Measurements from ENCODE around the gene PRRX2. TPM values are rescaled to one million over a fixed set of nuclear protein-coding genes. Genes with fewer than 3 reads are reported as not detected.
A peak's percentile ranks its signal among the peaks of the same experiment; 100 is the strongest.

PRRX2 gene
- total RNA-seq, 4 donors from 2014 or later = 2.9 to 10.6 (median 8.1) TPM

DNA sequence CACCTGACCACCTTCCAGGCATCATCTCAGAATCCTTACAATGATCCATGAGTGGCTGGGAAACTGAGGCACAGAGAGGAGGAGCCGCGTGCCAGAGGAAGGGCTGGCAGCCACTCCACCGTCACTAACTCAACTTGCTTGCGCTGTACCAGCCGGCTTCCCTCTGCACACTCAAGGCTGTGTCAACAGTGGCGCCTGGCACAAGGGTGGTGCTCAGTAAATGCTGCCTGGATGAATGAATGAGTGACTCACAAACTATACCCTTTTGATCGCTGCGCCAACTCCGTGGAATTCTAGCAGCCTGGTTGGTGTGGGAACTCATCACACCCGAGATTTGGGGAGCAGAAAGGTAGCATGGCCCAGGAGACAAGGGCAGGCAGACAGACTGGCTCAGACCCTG is 21.9 kb downstream of the PRRX2 start:
- WGBS, 2 donors = 80 to 87% methylated on average over 10 of the region's 10 CpGs
- no peak for TF ChIP-seq POLR2A (IDR thresholded peaks at IDR 0.05)
- TF ChIP-seq, protein P1, sequence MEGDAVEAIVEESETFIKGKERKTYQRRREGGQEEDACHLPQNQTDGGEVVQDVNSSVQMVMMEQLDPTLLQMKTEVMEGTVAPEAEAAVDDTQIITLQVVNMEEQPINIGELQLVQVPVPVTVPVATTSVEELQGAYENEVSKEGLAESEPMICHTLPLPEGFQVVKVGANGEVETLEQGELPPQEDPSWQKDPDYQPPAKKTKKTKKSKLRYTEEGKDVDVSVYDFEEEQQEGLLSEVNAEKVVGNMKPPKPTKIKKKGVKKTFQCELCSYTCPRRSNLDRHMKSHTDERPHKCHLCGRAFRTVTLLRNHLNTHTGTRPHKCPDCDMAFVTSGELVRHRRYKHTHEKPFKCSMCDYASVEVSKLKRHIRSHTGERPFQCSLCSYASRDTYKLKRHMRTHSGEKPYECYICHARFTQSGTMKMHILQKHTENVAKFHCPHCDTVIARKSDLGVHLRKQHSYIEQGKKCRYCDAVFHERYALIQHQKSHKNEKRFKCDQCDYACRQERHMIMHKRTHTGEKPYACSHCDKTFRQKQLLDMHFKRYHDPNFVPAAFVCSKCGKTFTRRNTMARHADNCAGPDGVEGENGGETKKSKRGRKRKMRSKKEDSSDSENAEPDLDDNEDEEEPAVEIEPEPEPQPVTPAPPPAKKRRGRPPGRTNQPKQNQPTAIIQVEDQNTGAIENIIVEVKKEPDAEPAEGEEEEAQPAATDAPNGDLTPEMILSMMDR (IDR thresholded peaks at IDR 0.05) = no peak

DNA sequence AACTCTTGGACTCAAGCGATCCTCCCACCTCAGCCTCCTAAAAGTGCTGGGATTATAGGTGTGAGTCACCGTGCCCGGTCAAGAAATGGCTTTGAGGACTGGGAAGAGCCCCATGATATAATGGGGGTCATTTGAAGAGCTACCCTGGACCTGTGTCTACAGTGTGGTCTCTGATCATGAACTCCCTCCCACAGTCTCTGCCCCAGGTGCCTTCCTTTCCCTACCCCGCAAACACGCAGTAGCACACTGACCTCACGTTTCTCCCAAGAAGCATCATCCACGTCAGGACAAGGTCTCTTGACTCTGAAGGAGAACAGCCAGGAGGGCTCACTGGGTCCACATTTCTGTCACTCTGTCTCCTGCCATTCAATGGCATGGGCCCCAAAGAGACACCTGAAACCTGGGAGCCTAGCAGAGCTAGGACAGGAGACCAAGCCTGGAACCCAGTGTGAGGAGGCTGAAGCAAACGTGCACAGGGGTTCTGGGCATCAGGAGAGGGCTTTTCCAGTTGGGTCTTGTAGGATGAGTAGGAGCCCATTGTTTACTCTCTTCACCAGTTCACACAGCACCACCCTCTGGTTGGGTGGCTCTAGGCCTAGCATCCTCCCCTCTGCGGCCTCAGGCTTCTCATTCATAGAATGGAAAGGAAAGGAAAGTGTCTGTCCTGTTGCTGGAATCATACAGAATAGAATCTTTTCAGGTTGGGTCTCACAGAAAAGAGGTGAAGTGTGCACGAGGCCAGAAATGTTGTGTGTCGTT is 23.0 kb downstream of the PRRX2 start:
- Histone ChIP-seq H3K27me3 (no peaks in the 10 kb centered on the region), H3K4me1 (no peaks in the 10 kb centered on the region), H3K36me3 (no peaks in the 10 kb centered on the region), H3K27ac (no peak overlapping the region), H3K9me3 (no peaks in the 10 kb centered on the region), H3K4me3 (replicated peaks in 1 of 3) (no peak overlapping the region)
- TF ChIP-seq, protein P1 (IDR thresholded peaks at IDR 0.05) = no peak
- no peak for TF ChIP-seq POLR2A (IDR thresholded peaks at IDR 0.05)
- intact Hi-C loops (cut with DNase I) = no loop called here
- no peak for DNase-seq
- WGBS, 2 donors = 82 to 88% methylated on average over 11 of the region's 11 CpGs

More for the DNA sequence above, 21.9 kb downstream of the PRRX2 start:
- intact Hi-C loops (cut with DNase I) = no loop called here
- H3K4me3 ChIP-seq (replicated peaks in 1 of 3) = no peak overlapping the region
- no peak for DNase-seq
- no peaks in the 10 kb centered on the region for H3K36me3 ChIP-seq
- H3K4me1 ChIP-seq = no peaks in the 10 kb centered on the region
- H3K9me3 ChIP-seq = no peaks in the 10 kb centered on the region
- no peak overlapping the region for H3K27ac ChIP-seq
- H3K27me3 ChIP-seq = no peaks in the 10 kb centered on the region

DNA sequence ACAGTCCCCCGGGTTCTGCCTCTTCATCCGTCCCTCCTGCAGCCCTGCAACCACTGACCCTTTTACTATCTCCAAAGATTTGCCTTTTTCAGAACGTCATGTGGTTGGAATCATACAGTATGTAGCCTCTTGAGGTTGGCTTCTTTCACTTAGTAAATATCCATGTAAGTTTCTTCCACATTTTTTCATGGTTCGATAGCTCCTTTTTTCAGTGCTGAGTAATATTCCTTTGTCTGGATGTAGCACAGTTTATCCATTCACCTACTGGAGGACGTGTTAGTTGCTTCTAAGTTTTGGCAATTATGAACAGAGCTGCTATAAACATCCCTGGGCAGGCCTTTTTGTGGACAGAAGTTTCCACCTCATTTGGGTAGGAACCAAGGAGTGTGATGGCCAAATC is 27.1 kb downstream of the PRRX2 start:
- no peak for DNase-seq
- Histone ChIP-seq H3K27ac (no peak overlapping the region), H3K9me3 (no peaks in the 10 kb centered on the region), H3K27me3 (peaks cover under 1% of the 10 kb centered on the region), H3K36me3 (no peaks in the 10 kb centered on the region), H3K4me1 (peaks cover 1 to 10% of the 10 kb centered on the region in 2 donors), H3K4me3 (replicated peaks in 1 of 3) (no peak overlapping the region)
- TF ChIP-seq, protein P1 (IDR thresholded peaks at IDR 0.05) = no peak
- no peak for TF ChIP-seq POLR2A (IDR thresholded peaks at IDR 0.05)
- WGBS, 2 donors = 87 to 90% methylated on average over 5 of the region's 5 CpGs
- intact Hi-C loops (cut with DNase I) = no loop called here

DNA sequence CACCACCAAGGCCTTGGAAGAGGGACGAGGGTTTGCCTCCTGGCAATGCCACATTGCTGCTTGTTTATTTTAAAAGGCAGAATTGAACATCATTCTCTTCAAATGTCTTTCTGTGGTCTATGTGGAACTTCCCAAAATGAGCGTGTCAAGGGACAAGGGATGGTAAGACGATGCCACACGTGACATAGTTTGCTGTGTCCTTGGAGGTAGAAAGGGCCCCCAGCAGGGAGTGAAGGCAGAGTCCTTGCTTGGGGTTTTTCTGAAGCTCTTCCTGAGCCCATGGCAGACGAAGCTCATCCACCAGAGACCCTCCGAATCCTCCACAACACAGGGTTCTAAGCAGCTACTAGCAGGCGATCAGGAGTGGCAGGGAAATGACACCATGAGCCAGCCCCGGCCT is 28.3 kb downstream of the PRRX2 start:
- TF ChIP-seq, protein P1 (IDR thresholded peaks at IDR 0.05) = no peak
- no peak for TF ChIP-seq POLR2A (IDR thresholded peaks at IDR 0.05)
- H3K27ac ChIP-seq = peak overlapping the region in 1 of 3 donors; percentile 24
- peaks cover 4% of the 10 kb centered on the region for H3K27me3 ChIP-seq
- no peaks in the 10 kb centered on the region for H3K36me3 ChIP-seq
- no peak overlapping the region for H3K4me3 ChIP-seq (replicated peaks in 1 of 3)
- peaks cover 6 to 16% of the 10 kb centered on the region in 2 donors for H3K4me1 ChIP-seq
- intact Hi-C loops (cut with DNase I) = no loop called here
- DNase-seq = no peak
- H3K9me3 ChIP-seq = no peaks in the 10 kb centered on the region
- WGBS, 2 donors = 80 to 82% methylated on average over 8 of the region's 8 CpGs

DNA sequence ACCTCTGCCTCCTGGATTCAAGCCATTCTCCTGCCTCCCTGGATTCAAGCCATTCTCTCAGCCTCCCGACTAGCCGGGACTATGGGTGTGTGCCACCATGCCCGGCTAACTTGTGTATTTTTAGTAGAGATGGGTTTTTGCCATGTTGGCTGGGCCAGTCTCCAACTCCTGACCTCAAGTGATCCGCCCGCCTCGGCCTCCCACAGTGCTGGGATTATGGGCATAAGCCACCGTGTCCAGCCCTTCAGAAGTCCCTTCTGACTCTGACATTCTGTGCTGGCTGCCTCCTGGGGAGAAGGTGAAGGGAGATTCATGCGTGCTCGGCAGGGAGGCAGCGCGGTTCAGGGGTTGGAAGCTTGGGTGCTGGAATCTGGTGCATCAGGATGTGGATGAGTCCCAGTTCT is 28.8 kb downstream of the PRRX2 start:
- intact Hi-C loops (cut with DNase I) = no loop called here
- H3K36me3 ChIP-seq = no peaks in the 10 kb centered on the region
- peak overlapping the region in 1 of 3 donors; percentile 45 for H3K27ac ChIP-seq
- peaks cover 4% of the 10 kb centered on the region for H3K27me3 ChIP-seq
- DNase-seq = peak in 1 of 2 donors; percentile 5
- no peak overlapping the region for H3K4me3 ChIP-seq (replicated peaks in 1 of 3)
- no peaks in the 10 kb centered on the region for H3K9me3 ChIP-seq
- WGBS, 2 donors = 40 to 54% methylated on average over 2 to 11 of the region's 11 CpGs
- H3K4me1 ChIP-seq = peaks cover 6 to 16% of the 10 kb centered on the region in 2 donors
- no peak for TF ChIP-seq POLR2A (IDR thresholded peaks at IDR 0.05)
- TF ChIP-seq, protein P1 (IDR thresholded peaks at IDR 0.05) = no peak
